GM19193 (cell line): ENCODE measurements around the gene TTLL3.

Experiments
- POLR2A ChIP-seq: IDR thresholded peaks from 4 replicates; pipeline ENCODE4 v1.6.1; 2011; ENCODE audit not compliant: insufficient read depth, insufficient read length; ENCODE audit errors: extremely low read depth

Gene TTLL3

GRCh38 chr3:9809615-9810432, at the start of gene TTLL3:
TSS of gene TTLL3 (plus strand) at chr3:9810262. CDS start at chr3:9810662, 400 bp downstream.
- peak; percentile 67 for TF ChIP-seq POLR2A

DNA sequence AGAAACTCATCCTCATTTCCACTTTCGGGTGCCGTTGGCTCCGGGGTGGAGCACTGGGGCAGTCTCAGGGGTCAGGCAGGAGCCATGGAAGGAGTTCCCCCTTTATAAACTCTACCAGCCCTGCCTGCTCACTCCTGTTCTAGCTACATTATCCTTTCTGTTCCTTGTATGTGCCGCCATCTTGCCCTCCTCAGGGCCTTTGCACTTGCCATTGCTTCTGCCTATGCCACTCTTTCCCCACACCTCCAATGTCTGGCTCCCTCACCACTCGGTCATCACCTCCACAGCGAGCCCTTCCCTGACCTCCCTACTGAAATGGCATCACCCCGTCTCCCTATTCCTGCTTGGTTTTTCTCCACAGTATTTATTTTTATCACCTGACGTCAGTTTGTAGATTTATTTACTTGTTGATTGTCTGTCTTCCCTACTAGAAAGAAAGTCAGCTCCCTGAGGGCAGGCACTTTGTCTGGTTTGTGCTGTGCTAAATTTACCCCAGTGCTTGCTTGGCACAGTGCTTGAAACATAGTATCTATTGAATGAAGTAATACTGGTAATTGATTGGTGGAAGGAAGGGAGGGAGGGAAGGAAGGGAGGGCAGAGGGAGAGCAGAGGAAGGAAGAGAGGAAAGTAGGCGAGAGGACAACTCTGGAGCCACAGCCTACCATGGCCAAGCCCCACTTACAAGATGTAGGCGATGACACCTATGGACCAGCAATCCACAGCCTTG, 49.1 kb upstream of the TTLL3 start:
- no peak for TF ChIP-seq POLR2A

DNA sequence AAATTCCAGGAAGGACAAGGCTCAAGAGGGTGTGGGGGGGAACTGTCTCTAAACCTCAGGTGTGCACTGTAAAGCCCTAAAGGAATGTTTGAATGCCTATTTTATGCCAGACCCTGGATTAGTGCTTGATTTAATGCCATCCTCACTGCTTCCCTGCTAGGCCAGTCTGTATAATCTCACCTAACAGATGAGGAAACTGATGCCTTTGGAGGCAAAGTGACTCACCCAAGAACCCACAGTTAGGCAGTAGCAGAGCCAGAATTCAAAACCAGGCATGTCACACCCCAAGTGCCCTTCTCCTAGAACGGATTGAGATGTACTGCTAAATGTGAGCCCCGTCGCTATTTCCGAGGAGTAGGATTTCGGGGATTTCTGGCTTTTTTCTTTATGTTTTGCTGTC, 48.1 kb upstream of the TTLL3 start:
- no peak for TF ChIP-seq POLR2A

DNA sequence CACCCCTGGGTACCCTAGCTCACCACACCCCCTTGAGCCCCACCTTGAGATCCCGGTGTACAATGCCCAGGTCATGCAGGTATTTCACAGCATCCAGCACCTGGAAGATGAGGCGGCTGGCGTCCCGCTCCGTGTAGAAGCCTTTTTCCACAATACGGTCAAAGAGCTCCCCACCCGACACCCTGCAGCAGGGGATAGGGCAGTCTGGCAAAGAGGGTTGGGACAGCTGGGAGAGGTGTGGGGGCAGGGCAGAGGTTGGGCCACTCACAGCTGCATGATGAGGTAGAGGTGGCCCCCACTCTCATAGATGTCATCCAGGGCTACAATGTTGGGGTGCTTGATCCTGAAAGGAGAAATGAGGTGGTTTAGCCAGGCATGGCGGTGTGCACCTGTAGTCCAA, 47.2 kb upstream of the TTLL3 start:
- TF ChIP-seq POLR2A: no peak

- no peak for TF ChIP-seq POLR2A
Measured at GRCh38 chr3:9765865-9766264, 44.2 kb upstream of the TTLL3 start.

DNA sequence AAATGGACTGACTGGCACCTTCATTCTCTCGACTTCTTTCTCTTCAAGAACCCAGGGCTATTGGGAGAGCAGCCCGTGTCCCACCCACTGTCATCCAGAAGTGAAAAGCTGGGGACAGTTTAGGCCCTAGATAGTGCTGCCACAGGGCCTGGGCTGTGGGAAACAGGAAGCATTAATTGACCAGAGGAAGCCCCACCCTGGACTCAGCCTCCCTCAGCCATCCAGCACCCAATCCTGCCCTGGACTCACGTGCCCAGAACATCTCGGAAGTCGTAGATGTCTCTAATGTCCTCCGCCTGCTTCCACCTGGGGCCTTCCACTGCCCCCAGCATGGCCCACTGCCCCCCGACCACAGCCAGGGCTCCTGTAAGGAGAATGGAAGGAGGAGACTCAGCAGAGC, 42.6 kb upstream of the TTLL3 start:
- no peak for TF ChIP-seq POLR2A

DNA sequence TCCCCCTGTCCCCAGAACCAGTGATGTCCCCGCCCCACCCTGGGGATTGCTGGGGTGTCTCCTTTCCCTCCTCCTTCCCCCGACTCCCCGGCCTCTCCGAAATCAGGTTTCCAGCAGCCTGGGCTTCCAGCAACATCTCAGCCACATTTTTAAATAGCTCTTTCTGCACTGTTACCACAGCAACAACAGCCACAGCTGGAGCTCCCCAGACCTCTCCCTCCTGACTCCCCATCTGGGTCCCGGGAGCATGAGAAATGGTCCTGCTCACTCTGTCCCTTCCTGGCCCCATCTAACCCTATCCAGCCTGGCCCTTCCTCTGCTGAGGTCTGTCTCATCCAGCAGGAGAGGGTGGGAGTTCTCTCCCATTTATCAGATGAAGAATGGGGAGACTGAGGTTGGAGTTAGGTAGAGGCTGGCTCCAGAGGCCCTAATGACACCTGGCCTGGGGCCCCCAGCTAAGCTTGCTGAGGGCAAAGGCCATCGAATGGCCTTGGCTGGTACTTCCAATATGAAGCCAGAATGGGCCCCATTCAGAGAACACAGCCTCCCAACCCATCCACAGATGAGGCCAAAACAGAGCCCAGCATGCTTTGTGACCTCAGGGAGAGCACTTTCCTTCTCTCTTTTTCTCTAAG, 41.8 kb upstream of the TTLL3 start:
- TF ChIP-seq POLR2A: no peak

DNA sequence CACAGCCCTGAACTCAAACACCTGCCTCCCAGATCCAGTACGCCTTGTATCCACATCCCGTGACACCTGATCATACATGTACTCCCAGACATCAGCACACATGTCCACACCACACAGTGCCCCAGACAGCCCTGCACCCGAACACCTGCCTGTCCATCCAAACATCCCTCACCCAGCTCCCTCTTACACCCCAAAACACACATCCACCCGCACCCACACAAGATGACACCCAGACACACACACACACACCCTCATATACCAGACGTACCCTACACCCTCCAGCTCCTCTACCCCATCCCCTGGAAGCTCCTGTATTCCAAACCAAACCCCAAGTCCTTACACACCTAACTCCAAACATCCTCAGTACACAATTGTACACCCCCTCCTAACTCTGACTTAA, 41.0 kb upstream of the TTLL3 start:
- no peak for TF ChIP-seq POLR2A

GRCh38 chr3:9769426-9770275, 40.4 kb upstream of the TTLL3 start, which contains the start of gene CAMK1:
TSS of gene CAMK1 (minus strand) at chr3:9769947. CDS start at chr3:9767749, 2,198 bp downstream.
- no peak for TF ChIP-seq POLR2A

DNA sequence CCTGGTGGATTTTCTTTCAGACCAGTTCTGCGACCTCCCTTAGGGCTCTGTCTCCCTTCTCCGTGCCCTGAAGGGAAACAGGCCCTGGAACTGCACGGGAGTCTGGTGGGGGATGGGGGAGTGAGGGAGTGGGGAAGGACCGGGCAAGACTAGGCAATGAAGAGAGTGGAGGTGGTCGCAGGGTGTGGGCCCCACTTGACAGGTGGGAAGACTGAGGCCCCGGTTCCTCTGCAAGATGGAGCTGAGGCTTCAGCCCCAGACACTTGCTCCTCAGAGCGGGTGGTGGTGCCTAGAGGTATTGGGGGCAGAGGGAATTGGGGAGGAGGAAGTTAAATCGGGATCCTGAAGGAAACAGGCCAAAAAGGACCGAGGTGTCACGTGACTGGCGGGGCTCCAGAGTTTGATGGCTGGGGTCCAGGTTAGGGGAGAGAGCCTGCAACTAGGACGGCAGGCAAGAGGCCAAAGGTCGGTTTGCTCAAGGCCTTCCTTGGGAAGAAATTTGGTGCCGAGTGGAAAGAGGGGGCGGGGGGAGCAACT, 39.7 kb upstream of the TTLL3 start:
- no peak for TF ChIP-seq POLR2A

DNA sequence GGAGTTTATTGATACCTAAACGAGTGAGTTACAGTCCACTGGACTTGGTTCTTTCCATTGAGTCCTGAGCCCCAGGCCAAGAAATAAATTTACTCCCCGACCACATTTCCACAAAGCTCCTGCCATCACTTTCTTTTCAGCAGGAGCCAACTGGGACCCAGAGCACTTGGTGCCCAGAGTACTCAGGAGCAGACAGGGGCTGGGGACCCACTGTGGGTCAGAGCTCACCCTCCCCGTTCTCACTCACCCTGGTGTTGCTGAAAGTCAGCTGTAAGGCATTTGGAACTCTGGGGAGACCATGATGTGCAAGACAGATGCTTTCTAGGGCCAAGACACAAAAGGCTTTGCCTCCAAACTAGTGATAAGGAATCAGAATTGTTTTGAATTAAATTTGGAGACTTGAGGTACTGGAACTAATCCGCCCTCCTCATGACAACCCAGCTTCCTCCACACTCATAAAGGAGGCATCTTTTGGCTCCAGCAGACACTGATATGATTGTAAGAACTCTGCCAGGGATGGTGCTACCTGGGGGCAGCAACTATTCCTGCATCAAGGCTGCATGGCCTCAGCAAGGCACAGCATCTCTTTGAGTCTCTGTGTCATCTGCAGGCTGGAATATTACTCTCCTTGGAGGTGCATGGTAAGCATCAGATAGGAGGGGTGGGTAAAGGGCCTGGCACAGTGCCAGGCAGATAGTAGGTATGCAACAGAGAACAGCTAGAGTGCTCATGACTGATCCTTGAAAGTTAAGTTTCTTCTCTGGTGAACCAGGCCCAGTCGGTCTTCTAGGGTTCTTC, 33.0 kb upstream of the TTLL3 start:
- no peak for TF ChIP-seq POLR2A

DNA sequence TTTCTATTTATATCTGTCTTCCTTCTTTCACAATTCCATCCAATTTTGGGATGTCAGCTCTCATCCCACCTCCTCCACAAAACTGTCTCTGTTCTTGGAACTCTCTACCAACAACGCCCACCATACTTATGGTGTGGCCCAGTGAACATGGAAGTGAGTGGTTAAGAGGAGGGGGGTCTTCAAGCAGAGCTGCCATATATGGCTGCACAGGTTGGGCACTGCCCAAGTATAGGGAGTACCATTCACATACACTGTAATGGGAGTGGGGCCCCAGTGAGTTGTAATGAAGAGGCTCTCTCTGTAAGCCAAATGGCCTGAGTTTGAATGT, 32.4 kb upstream of the TTLL3 start:
- no peak for TF ChIP-seq POLR2A

- TF ChIP-seq POLR2A: no peak
Measured at GRCh38 chr3:9778143-9779074, 31.7 kb upstream of the TTLL3 start.
